Parathyroid adenoma (tissue), 2 donors: ENCODE measurements around the gene ADI1.

ENCODE experiments used
- H2AFZ ChIP-seq: fragments of 300-600 bp; sonication (generic); one replicate; pipeline ENCODE4 v1.7.0; 2017; ENCODE audit warnings: antibody characterized with exemption, mild to moderate bottlenecking
- H3K27ac ChIP-seq: fragments of 300-600 bp; sonication (generic); one replicate; pipeline ENCODE4 v1.7.0; 2017
- H3K27me3 ChIP-seq: fragments of 300-600 bp; sonication (generic); one replicate; pipeline ENCODE4 v1.7.0; 2017; ENCODE audit warnings: low read length; ENCODE audit not compliant: control insufficient read depth, insufficient read depth
- H3K36me3 ChIP-seq: fragments of 300-600 bp; sonication (generic); one replicate; pipeline ENCODE4 v1.7.0; 2017; ENCODE audit warnings: low read length; ENCODE audit not compliant: control insufficient read depth, insufficient read depth
- H3K4me1 ChIP-seq: fragments of 300-600 bp; sonication (generic); one replicate; pipeline ENCODE4 v1.7.0; 2017; ENCODE audit warnings: control low read depth
- H3K4me2 ChIP-seq: fragments of 300-600 bp; sonication (generic); one replicate; pipeline ENCODE4 v1.7.0; 2017; ENCODE audit warnings: low read length
- H3K4me3 ChIP-seq: fragments of 300-600 bp; sonication (generic); one replicate; pipeline ENCODE4 v1.7.0; 2017; ENCODE audit warnings: low read depth, low read length
- H3K79me2 ChIP-seq: fragments of 300-600 bp; sonication (generic); one replicate; pipeline ENCODE4 v1.7.0; 2017; ENCODE audit warnings: control low read depth
- H3K9ac ChIP-seq: fragments of 300-600 bp; sonication (generic); one replicate; pipeline ENCODE4 v1.7.0; 2017; ENCODE audit warnings: mild to moderate bottlenecking
- H3K9me3 ChIP-seq: fragments of 300-600 bp; sonication (generic); one replicate; pipeline ENCODE4 v1.7.0; 2017; ENCODE audit warnings: low read length; ENCODE audit not compliant: control insufficient read depth
- TF ChIP-seq, protein P1 (sequence below): fragments of 300-600 bp; sonication (generic); IDR thresholded peaks from one replicate; pipeline ENCODE4 v1.7.0; 2017; ENCODE audit warnings: antibody characterized with exemption, mild to moderate bottlenecking
- donor health status: primary hyperparathyroidism.

Gene ADI1

DNA sequence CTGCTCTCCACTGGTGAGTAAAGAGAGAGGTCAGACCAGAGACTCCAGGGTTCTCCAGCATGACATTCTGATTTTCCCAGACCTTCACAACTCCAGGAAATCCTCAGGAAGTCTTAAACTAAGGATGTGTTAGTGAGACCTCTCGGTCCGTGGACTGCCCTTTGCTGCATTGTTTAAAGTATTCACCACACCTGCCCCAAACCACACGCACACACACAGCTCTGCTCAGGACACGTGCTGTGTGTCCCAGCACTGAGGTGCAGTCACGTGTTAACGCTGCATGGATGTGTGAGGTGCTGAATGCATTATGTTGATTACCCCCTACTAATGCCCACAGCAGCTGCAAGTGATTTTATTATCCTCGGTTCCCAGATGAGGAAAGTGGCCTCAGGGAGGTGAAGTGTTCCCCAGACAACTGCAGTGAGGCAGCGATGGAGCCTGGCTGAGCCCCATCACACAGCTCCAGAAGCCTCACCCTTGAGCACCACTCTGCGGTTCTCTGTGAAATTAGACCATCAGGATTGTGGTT is 71.5 kb downstream of the ADI1 start:
- H3K27ac ChIP-seq = no peak overlapping the region
- no peaks in the 10 kb centered on the region for H3K27me3 ChIP-seq
- no peak overlapping the region for H3K9ac ChIP-seq
- peaks cover under 1% of the 10 kb centered on the region for H3K4me1 ChIP-seq
- H3K4me2 ChIP-seq = no peak overlapping the region
- TF ChIP-seq, protein P1, sequence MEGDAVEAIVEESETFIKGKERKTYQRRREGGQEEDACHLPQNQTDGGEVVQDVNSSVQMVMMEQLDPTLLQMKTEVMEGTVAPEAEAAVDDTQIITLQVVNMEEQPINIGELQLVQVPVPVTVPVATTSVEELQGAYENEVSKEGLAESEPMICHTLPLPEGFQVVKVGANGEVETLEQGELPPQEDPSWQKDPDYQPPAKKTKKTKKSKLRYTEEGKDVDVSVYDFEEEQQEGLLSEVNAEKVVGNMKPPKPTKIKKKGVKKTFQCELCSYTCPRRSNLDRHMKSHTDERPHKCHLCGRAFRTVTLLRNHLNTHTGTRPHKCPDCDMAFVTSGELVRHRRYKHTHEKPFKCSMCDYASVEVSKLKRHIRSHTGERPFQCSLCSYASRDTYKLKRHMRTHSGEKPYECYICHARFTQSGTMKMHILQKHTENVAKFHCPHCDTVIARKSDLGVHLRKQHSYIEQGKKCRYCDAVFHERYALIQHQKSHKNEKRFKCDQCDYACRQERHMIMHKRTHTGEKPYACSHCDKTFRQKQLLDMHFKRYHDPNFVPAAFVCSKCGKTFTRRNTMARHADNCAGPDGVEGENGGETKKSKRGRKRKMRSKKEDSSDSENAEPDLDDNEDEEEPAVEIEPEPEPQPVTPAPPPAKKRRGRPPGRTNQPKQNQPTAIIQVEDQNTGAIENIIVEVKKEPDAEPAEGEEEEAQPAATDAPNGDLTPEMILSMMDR = no peak
- H3K9me3 ChIP-seq = no peaks in the 10 kb centered on the region
- H3K4me3 ChIP-seq = no peak overlapping the region
- H3K79me2 ChIP-seq = peaks cover 18% of the 10 kb centered on the region
- no peaks in the 10 kb centered on the region for H3K36me3 ChIP-seq
- no peak overlapping the region for H2AFZ ChIP-seq
